HCT116 (cell line): Measurements from ENCODE around the gene SLC4A2. TPM values are rescaled to one million over a fixed set of nuclear protein-coding genes. Genes with fewer than 3 reads are reported as not detected.

Experiments used
- ATAC-seq: fragments of 200-7000 bp; cut with Tn5 transposase; 2 replicates; pipeline ENCODE4 v1.9.1; 2020; ENCODE audit warnings: mild to moderate bottlenecking, moderate library complexity
- BruUV-seq: library from RNA; stranded (reverse); fragments of 400-500 nt; replicated peaks from 2 replicates; lab custom pipeline; 2021; lab: Mats Ljungman, UMichigan
- CTCF ChIA-PET: fragments of 300-600 bp; sonication (Branson Sonifier 250); formaldehyde crosslinking; loops from one replicate; lab custom pipeline; 2021; ENCODE audit warnings: antibody characterized with exemption; lab: Charles Lee
- POLR2A ChIA-PET: fragments of 300-600, 350-600 bp; sonication (Branson Sonifier 250); formaldehyde crosslinking; loops from one replicate; lab custom pipeline; 2021; ENCODE audit warnings: antibody characterized with exemption; lab: Charles Lee
- RAD21 ChIA-PET, 2 experiments: fragments of 300-600 bp; sonication (Branson Sonifier 250); formaldehyde crosslinking; loops; one replicate each; lab custom pipeline; 2023; ENCODE audit warnings: low total read pairs in 2 of 2; ENCODE audit not compliant: uncharacterized antibody in 2 of 2, unreplicated experiment in 2 of 2, low non-redundant PET in 1 of 2; lab: Charles Lee
- DNase-seq: peaks from one replicate; pipeline ENCODE4 v3.0.0-alpha.2; 2010; ENCODE audit warnings: low read depth, low spot score
- H2AFZ ChIP-seq: fragments of 200-600 bp; shearing (Covaris generic), sonication (generic); 2 replicates; pipeline ENCODE4 v1.6.1; 2017; ENCODE audit warnings: low read depth, mixed run types, mixed read lengths, antibody characterized with exemption, low read length; ENCODE audit not compliant: poor library complexity, severe bottlenecking
- H3K27ac ChIP-seq: 2 replicates; pipeline ENCODE4 v1.5.1; 2012; ENCODE audit warnings: low read depth, low read length
- H3K27me3 ChIP-seq: fragments of 200-600 bp; sonication (generic); 2 replicates; pipeline ENCODE4 v1.6.1; 2016; ENCODE audit warnings: mixed run types, low read length, mixed read lengths; ENCODE audit not compliant: insufficient read depth
- H3K36me3 ChIP-seq, 2 experiments: fragments of 200-500 bp in 1 of 2; fragments of 200-600 bp in 1 of 2; sonication (Bioruptor generic) in 1 of 2; sonication (generic) in 1 of 2; 2 replicates each; pipeline versions ENCODE4 v1.5.1 to v1.6.1; 2014 to 2016; ENCODE audit warnings: low read length in 2 of 2, inconsistent platforms in 1 of 2, mixed read lengths in 1 of 2, mixed run types in 1 of 2; ENCODE audit not compliant: insufficient read depth in 2 of 2, control insufficient read depth in 1 of 2
- H3K4me1 ChIP-seq, 2 experiments: fragments of 200-600 bp in 1 of 2; sonication (generic) in 1 of 2; 2 replicates each; pipeline versions ENCODE4 v1.5.1 to v1.6.1; 2012 to 2017; ENCODE audit warnings: low read length in 2 of 2, inconsistent platforms in 1 of 2, mild to moderate bottlenecking in 1 of 2, mixed read lengths in 1 of 2, mixed run types in 1 of 2, moderate library complexity in 1 of 2; ENCODE audit not compliant: insufficient read depth in 2 of 2, control insufficient read depth in 1 of 2
- H3K4me2 ChIP-seq: fragments of 200-600 bp; sonication (generic); 2 replicates; pipeline ENCODE4 v1.6.1; 2017; ENCODE audit warnings: mixed run types, low read length, mixed read lengths
- H3K4me3 ChIP-seq, 2 experiments: fragments of 200-600 bp in 1 of 2; sonication (generic) in 1 of 2; replicated peaks in 1 of 2; 2 replicates each; pipeline ENCODE4 v1.5.1; 2011 to 2016; ENCODE audit warnings: low read length in 2 of 2, control low read depth in 1 of 2, low read depth in 1 of 2, mild to moderate bottlenecking in 1 of 2, mixed read lengths in 1 of 2, mixed run types in 1 of 2
- H3K79me2 ChIP-seq: fragments of 200-600 bp; sonication (generic); 2 replicates; pipeline ENCODE4 v1.6.1; 2017; ENCODE audit warnings: mild to moderate bottlenecking, mixed run types, low read length, moderate library complexity, mixed read lengths; ENCODE audit not compliant: insufficient read depth
- H3K9ac ChIP-seq: fragments of 200-600 bp; sonication (generic); 2 replicates; pipeline ENCODE4 v1.6.1; 2016; ENCODE audit warnings: low read length, mixed read lengths
- H3K9me2 ChIP-seq: fragments of 200-600 bp; sonication (generic), shearing (Covaris generic); 2 replicates; pipeline ENCODE4 v1.6.1; 2017; ENCODE audit warnings: mixed run types, mild to moderate bottlenecking, moderate library complexity; ENCODE audit not compliant: insufficient read depth
- H3K9me3 ChIP-seq, 2 experiments: fragments of 200-500 bp in 1 of 2; fragments of 200-600 bp in 1 of 2; sonication (Bioruptor generic) in 1 of 2; sonication (generic) in 1 of 2; 2 replicates each; pipeline ENCODE4 v1.6.1; 2014 to 2017; ENCODE audit warnings: low read length in 2 of 2, mixed read lengths in 2 of 2, inconsistent platforms in 1 of 2, low read depth in 1 of 2, mild to moderate bottlenecking in 1 of 2, mixed run types in 1 of 2, moderate library complexity in 1 of 2; ENCODE audit not compliant: control insufficient read depth in 1 of 2, insufficient read depth in 1 of 2
- H4K20me1 ChIP-seq: fragments of 200-600 bp; sonication (generic), shearing (Covaris generic); 2 replicates; pipeline ENCODE4 v1.6.1; 2017; ENCODE audit warnings: mixed run types, mild to moderate bottlenecking, moderate library complexity; ENCODE audit not compliant: insufficient read depth
- ATF3 ChIP-seq: IDR thresholded peaks from 2 replicates; pipeline ENCODE4 v1.6.1; 2012
- CBX3 ChIP-seq: IDR thresholded peaks from 2 replicates; pipeline ENCODE4 v1.6.1; 2012; ENCODE audit warnings: low read depth
- CEBPB ChIP-seq: IDR thresholded peaks from 2 replicates; pipeline ENCODE4 v1.6.1; 2012; ENCODE audit warnings: low read depth
- CTCF ChIP-seq, 3 experiments: fragments of 200-600 bp in 1 of 3; sonication (generic) in 1 of 3; IDR thresholded peaks in 2 of 3; conservative IDR thresholded peaks in 1 of 3; 2 replicates each; pipeline ENCODE4 v1.5.1; 2012 to 2017; ENCODE audit warnings: low read depth in 2 of 3, low read length in 2 of 3, antibody characterized with exemption in 1 of 3, borderline replicate concordance in 1 of 3, control low read depth in 1 of 3, mild to moderate bottlenecking in 1 of 3, mixed read lengths in 1 of 3, mixed run types in 1 of 3, moderate library complexity in 1 of 3; ENCODE audit not compliant: insufficient read depth in 1 of 3
- EZH2 ChIP-seq: fragments of 200-600 bp; sonication (generic); IDR thresholded peaks from 2 replicates; pipeline ENCODE4 v1.6.1; 2017; ENCODE audit warnings: antibody characterized with exemption, mixed run types
- EZH2phosphoT487 ChIP-seq: fragments of 200-600 bp; IDR thresholded peaks from 2 replicates; pipeline ENCODE4 v1.6.1; 2018; ENCODE audit warnings: antibody characterized with exemption, borderline replicate concordance
- FOSL1 ChIP-seq: IDR thresholded peaks from 2 replicates; pipeline ENCODE4 v1.6.1; 2012; ENCODE audit warnings: low read depth
- MAX ChIP-seq: IDR thresholded peaks from 2 replicates; pipeline ENCODE4 v1.6.1; 2012
- POLR2A ChIP-seq: IDR thresholded peaks from 2 replicates; pipeline ENCODE4 v1.7.0; 2011; ENCODE audit warnings: borderline replicate concordance; ENCODE audit not compliant: insufficient read depth, insufficient read length; ENCODE audit errors: extremely low read depth
- POLR2AphosphoS5 ChIP-seq: IDR thresholded peaks from 2 replicates; pipeline ENCODE4 v1.6.1; 2011; ENCODE audit warnings: mild to moderate bottlenecking, low read depth, low read length, moderate library complexity
- RAD21 ChIP-seq: IDR thresholded peaks from 2 replicates; pipeline ENCODE4 v1.6.1; 2012; ENCODE audit warnings: low read depth, mild to moderate bottlenecking
- SIN3A ChIP-seq: IDR thresholded peaks from 2 replicates; pipeline ENCODE4 v1.6.1; 2012; ENCODE audit warnings: low read depth
- SP1 ChIP-seq: IDR thresholded peaks from 2 replicates; pipeline ENCODE4 v1.6.1; 2012; ENCODE audit warnings: low read depth
- SRF ChIP-seq: IDR thresholded peaks from 2 replicates; pipeline ENCODE4 v1.6.1; 2012; ENCODE audit warnings: low read depth
- YY1 ChIP-seq: IDR thresholded peaks from 2 replicates; pipeline ENCODE4 v1.6.1; 2011; ENCODE audit warnings: low read length, low read depth, moderate library complexity, mild to moderate bottlenecking; ENCODE audit not compliant: insufficient replicate concordance; ENCODE audit errors: extremely low read depth
- ZBTB33 ChIP-seq: IDR thresholded peaks from 2 replicates; pipeline ENCODE4 v1.6.1; 2011; ENCODE audit warnings: mild to moderate bottlenecking, low read length, moderate library complexity; ENCODE audit not compliant: insufficient replicate concordance; ENCODE audit errors: extremely low read depth
- ZFX ChIP-seq: fragments of 450-650 bp; IDR thresholded peaks from 2 replicates; pipeline ENCODE4 v1.6.1; 2017
- ZNF274 ChIP-seq: fragments of 200-500 bp; sonication (Bioruptor generic); IDR thresholded peaks from 2 replicates; pipeline ENCODE4 v1.6.1; 2014; ENCODE audit warnings: mild to moderate bottlenecking, low read depth, low read length, inconsistent platforms
- intact Hi-C: fragments of 100-400 bp; cut with micrococcal nuclease; formaldehyde crosslinking; loops from 2 replicates; pipeline ENCODE4 v1.10.0; 2022
- total RNA-seq: library from RNA; stranded (reverse); gene quantifications from one replicate; pipeline ENCODE4 v1.2.1, GENCODE V29; 2021; ENCODE audit not compliant: unreplicated experiment

SLC4A2 gene
- total RNA-seq, 1 experiment from 2014 or later = 240 TPM

GRCh38 chr7:151104411-151105235 is 45.2 kb downstream of the SLC4A2 start:
- Histone ChIP-seq H3K79me2 (peaks cover 81% of the 10 kb centered on the region), H4K20me1 (no peaks in the 10 kb centered on the region), H3K9ac (no peak overlapping the region), H3K4me3 (no peak overlapping the region), H3K36me3 (peaks cover 0 to 2% of the 10 kb centered on the region in 2 experiments; a peak in 1 of 4 replicates), H3K27ac (no peak overlapping the region), H3K4me1 (peaks cover 0 to 16% of the 10 kb centered on the region in 2 experiments; a peak in 1 of 4 replicates), H3K4me2 (no peak overlapping the region), H2AFZ (no peak overlapping the region), H3K9me3 (no peaks in the 10 kb centered on the region), H3K27me3 (no peaks in the 10 kb centered on the region), H3K9me2 (no peaks in the 10 kb centered on the region)
- no peak for TF ChIP-seq ZNF274
- no peak for TF ChIP-seq SRF
- no peak for TF ChIP-seq MAX
- no peak for TF ChIP-seq ZBTB33
- no peak for TF ChIP-seq YY1
- TF ChIP-seq CBX3 = no peak
- no peak for TF ChIP-seq POLR2AphosphoS5
- no peak for TF ChIP-seq ATF3
- TF ChIP-seq SIN3A = no peak
- no peak for TF ChIP-seq RAD21
- TF ChIP-seq FOSL1 = no peak
- no peak for TF ChIP-seq POLR2A
- no peak for TF ChIP-seq CTCF (IDR thresholded peaks at IDR 0.05 in 2 of 3, conservative IDR thresholded peaks at IDR 0.05 in 1 of 3; ENCODE audit: borderline replicate concordance in 1 of 3, insufficient read depth in 1 of 3, low read depth in 2 of 3, low read length in 2 of 3)
- no peak for TF ChIP-seq EZH2
- TF ChIP-seq CEBPB = no peak
- TF ChIP-seq ZFX = no peak
- TF ChIP-seq SP1 = no peak
- TF ChIP-seq EZH2phosphoT487 = no peak
- ChIA-PET RAD21 (no interaction called here), POLR2A (no interaction called here), CTCF (interaction anchor here (1.2 kb wide), 2 partner anchors 76 to 206 kb away, joined by 3 to 4 read pairs; partner anchors contain the start of gene ABCB8)
- intact Hi-C loops = no loop called here
- DNase-seq (no peak), ATAC-seq (no peak)
- BruUV-seq = no TSS peak
